Epithelial cell of esophagus (primary cell): ENCODE results near the gene TTC12.

Source experiments
- DNase-seq: peaks from one replicate; pipeline ENCODE4 v3.0.0; 2010; ENCODE audit warnings: low read depth
- H3K4me3 ChIP-seq: 2 replicates; pipeline ENCODE4 v1.5.1; 2011; ENCODE audit warnings: mild to moderate bottlenecking, low read length, control low read depth
- TF ChIP-seq, protein P1 (sequence below): IDR thresholded peaks from 2 replicates; pipeline ENCODE4 v1.5.1; 2011; ENCODE audit warnings: low read depth, mild to moderate bottlenecking, low read length, control low read depth, inconsistent platforms; ENCODE audit not compliant: insufficient read depth; ENCODE audit errors: missing control alignments

TTC12 gene

DNA sequence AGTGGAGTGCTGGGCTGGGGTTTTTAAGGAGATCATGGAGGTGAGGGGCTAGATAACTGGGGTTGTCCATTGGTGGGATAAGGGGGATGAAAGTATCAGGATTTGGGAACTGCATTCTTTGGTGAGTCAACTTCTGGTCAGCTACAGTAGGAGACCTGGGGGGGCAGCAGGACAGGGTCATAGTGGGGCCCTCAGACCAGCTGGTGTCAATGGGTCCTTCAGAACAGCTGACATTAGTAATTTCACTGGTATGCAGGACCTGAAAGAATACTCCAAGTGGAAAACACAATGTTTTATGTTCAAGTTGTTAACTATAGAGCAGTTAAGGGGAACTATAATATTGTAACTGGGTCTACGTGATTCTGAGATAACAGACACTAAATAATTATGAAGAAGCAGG lies 2.8 kb upstream of the TTC12 start:
- no peak overlapping the region for H3K4me3 ChIP-seq
- TF ChIP-seq, protein P1, sequence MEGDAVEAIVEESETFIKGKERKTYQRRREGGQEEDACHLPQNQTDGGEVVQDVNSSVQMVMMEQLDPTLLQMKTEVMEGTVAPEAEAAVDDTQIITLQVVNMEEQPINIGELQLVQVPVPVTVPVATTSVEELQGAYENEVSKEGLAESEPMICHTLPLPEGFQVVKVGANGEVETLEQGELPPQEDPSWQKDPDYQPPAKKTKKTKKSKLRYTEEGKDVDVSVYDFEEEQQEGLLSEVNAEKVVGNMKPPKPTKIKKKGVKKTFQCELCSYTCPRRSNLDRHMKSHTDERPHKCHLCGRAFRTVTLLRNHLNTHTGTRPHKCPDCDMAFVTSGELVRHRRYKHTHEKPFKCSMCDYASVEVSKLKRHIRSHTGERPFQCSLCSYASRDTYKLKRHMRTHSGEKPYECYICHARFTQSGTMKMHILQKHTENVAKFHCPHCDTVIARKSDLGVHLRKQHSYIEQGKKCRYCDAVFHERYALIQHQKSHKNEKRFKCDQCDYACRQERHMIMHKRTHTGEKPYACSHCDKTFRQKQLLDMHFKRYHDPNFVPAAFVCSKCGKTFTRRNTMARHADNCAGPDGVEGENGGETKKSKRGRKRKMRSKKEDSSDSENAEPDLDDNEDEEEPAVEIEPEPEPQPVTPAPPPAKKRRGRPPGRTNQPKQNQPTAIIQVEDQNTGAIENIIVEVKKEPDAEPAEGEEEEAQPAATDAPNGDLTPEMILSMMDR = no peak
- no peak for DNase-seq

DNA sequence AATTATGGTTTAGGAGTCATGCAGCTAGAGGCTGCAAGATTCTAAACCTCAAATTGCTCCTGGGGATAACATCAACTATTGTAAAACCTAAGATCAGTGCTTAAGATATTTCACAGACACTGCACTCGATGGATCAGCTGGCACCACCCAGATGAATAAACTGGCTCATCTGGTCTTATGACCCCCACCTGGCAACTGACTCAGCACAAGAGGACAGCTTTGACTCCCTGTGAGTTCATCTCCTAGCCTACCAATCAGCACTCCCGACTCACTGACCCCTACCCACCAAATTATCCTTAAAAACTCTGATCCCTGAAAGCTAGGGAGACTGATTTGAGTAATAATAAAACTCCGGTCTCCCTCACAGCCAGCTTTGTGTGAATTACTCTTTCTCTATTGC lies 782 bp upstream of the TTC12 start:
- TF ChIP-seq, protein P1 = no peak

DNA sequence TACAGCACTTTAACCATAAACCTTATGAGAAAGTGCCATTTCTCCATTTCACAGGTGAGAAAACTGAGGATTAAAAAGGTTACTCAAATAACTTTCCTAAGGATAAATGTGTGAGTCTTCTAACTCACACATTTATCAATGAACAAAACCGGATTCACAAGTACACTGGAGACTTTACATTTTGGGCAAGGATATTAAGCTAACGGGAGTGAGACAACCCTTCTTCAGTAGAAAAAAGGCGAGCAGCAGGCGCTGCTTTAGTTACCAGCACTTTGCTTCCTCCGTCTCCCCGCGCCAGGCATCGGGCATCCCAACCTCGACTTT lies 356 bp upstream of the TTC12 start:
- H3K4me3 ChIP-seq = peak overlapping the region; percentile 83
- TF ChIP-seq, protein P1 = no peak
- DNase-seq = no peak

More for the DNA sequence above, 782 bp upstream of the TTC12 start:
- H3K4me3 ChIP-seq = no peak overlapping the region
- DNase-seq = peak; percentile 72

DNA sequence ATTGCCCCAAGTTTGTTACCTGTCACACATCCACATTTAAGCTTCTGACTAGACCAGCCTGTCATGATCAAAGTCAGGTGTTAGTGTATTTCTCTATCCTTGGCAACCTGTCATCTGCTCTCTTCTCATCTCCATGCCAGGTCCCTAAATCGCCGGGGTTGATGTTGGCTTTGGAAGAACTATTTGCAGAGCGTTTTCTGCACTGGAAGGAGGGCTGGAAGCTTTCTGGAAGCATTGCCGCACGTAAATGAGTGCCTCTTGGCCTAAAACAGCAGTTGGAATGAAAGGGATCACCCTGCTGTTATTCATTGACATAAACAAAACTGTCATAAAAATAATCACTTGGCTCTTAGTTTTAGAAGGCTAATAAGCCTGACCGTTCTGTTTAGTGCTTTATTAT lies 1.4 kb downstream of the TTC12 start:
- DNase-seq = no peak
- TF ChIP-seq, protein P1 = no peak
- peak overlapping the region; percentile 83 for H3K4me3 ChIP-seq

DNA sequence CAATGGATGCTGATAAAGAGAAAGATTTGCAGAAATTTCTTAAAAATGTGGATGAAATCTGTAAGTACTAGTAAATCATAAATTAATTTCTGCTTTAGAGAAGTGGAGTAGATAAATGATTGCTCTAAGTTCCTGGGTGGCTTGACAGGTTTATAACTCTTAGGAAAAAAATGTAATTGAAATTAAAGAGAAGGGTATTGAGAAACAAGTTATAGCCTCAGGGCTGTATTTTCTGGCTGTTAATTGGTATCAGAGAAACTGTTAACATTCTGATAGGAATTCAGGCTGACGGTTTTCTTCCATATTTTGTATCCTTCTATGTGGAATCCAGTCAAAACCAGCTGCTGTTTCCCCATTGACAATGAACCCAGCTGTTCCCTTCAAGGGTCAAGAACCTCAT lies 1.9 kb downstream of the TTC12 start:
- TF ChIP-seq, protein P1 = no peak

DNA sequence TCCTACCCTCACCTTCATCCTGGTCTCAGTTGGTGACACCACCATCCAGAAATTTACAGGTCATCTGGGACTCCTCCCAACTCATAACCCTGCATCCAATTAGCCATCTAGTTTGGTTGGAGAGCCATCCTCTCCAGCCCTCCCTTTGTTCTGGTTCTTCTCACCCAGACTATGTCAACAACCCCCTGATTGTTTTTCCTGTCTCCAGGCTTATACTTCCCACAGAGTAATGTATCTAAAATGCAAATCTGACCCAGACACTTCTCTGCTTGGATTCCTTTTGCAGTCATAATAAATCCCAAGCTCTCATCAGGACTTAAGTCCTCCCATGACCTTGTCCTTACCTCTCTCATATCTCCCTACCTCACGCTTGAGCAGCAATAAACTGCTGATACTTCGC lies 3.0 kb downstream of the TTC12 start:
- no peak for DNase-seq
- TF ChIP-seq, protein P1 = no peak
- H3K4me3 ChIP-seq = no peak overlapping the region

More for the DNA sequence above, 1.9 kb downstream of the TTC12 start:
- peak; percentile 68 for DNase-seq
- no peak overlapping the region for H3K4me3 ChIP-seq

DNA sequence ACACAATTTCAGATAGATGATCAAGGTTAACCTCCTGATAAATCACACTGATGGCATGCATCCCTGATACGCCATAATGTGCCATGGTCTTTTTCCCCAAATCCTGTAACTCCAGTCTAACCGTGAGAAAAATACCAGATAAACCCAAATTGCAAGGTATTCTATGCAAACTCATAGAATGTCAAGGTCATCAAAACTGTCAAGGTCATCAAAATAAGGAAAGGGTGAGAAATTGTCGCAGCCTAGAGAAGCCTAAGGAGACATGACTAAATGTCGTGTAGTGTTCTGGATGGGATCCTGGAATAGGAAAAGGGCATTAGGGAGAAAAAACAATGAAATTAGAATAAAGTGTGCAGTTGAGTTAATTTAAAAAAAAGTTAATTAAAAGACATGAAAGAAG lies 4.7 kb downstream of the TTC12 start:
- no peak for DNase-seq
- no peak overlapping the region for H3K4me3 ChIP-seq
- TF ChIP-seq, protein P1 = no peak
